ENCODE data around the gene TMEM259.
A peak's percentile ranks its signal among the peaks of the same experiment; 100 is the strongest.

TMEM259 gene

GRCh38 chr19:989381-990081, 31.4 kb downstream of the TMEM259 start:
- TF ChIP-seq CTCF (IDR thresholded peaks at IDR 0.05; ENCODE audit: low read depth, low read length, missing control alignments), result peak; percentile 30
- no peak overlapping the region for H3K4me3 ChIP-seq (replicated peaks; ENCODE audit: low read depth, low read length)
- DNase-seq (ENCODE audit: extremely low read depth, low read depth), result no peak

- no peak overlapping the region for H3K4me3 ChIP-seq (replicated peaks; ENCODE audit: low read depth, low read length)
- DNase-seq (ENCODE audit: extremely low read depth, low read depth), result no peak
- no peak for TF ChIP-seq CTCF (IDR thresholded peaks at IDR 0.05; ENCODE audit: low read depth, low read length, missing control alignments)
Measured at GRCh38 chr19:988510-988909, 32.4 kb downstream of the TMEM259 start.

- TF ChIP-seq CTCF (IDR thresholded peaks at IDR 0.05; ENCODE audit: low read depth, low read length, missing control alignments), result no peak
- H3K4me3 ChIP-seq (replicated peaks; ENCODE audit: low read depth, low read length), result no peak overlapping the region
- no peak for DNase-seq (ENCODE audit: extremely low read depth, low read depth)
Measured at GRCh38 chr19:988081-988480, 32.8 kb downstream of the TMEM259 start.

GRCh38 chr19:986083-986482, 34.8 kb downstream of the TMEM259 start:
- no peak overlapping the region for H3K4me3 ChIP-seq (replicated peaks; ENCODE audit: low read depth, low read length)
- DNase-seq (ENCODE audit: extremely low read depth, low read depth), result no peak
- no peak for TF ChIP-seq CTCF (IDR thresholded peaks at IDR 0.05; ENCODE audit: low read depth, low read length, missing control alignments)

- no peak for DNase-seq (ENCODE audit: extremely low read depth, low read depth)
- H3K4me3 ChIP-seq (replicated peaks; ENCODE audit: low read depth, low read length), result peak within 1 kb of the TSS; percentile 98
- TF ChIP-seq CTCF (IDR thresholded peaks at IDR 0.05; ENCODE audit: low read depth, low read length, missing control alignments), result no peak
Measured at GRCh38 chr19:984165-984967, 36.6 kb downstream of the TMEM259 start, which contains the start of gene WDR18. TSS of gene WDR18 (plus strand) at chr19:984345. CDS start at chr19:984354, 9 bp downstream.

GRCh38 chr19:982567-983170, 38.3 kb downstream of the TMEM259 start:
- no peak for DNase-seq (ENCODE audit: extremely low read depth, low read depth)
- no peak overlapping the region for H3K4me3 ChIP-seq (replicated peaks; ENCODE audit: low read depth, low read length)
- TF ChIP-seq CTCF (IDR thresholded peaks at IDR 0.05; ENCODE audit: low read depth, low read length, missing control alignments), result peak; percentile 59

Data from HFF-Myc (cell line).